NOMO-1 treated with dmso at 0.1 percent for 144 hours (cell line): ENCODE measurements around the gene UBXN6.

Source experiments
- DNase-seq: peaks from one replicate; lab custom pipeline; 2025; ENCODE audit not compliant: unreplicated experiment; lab: John Stamatoyannopoulos, UW

UBXN6 gene

GRCh38 chr19:4493929-4494690 is 36.5 kb upstream of the UBXN6 start:
- DNase-seq: no peak

DNA sequence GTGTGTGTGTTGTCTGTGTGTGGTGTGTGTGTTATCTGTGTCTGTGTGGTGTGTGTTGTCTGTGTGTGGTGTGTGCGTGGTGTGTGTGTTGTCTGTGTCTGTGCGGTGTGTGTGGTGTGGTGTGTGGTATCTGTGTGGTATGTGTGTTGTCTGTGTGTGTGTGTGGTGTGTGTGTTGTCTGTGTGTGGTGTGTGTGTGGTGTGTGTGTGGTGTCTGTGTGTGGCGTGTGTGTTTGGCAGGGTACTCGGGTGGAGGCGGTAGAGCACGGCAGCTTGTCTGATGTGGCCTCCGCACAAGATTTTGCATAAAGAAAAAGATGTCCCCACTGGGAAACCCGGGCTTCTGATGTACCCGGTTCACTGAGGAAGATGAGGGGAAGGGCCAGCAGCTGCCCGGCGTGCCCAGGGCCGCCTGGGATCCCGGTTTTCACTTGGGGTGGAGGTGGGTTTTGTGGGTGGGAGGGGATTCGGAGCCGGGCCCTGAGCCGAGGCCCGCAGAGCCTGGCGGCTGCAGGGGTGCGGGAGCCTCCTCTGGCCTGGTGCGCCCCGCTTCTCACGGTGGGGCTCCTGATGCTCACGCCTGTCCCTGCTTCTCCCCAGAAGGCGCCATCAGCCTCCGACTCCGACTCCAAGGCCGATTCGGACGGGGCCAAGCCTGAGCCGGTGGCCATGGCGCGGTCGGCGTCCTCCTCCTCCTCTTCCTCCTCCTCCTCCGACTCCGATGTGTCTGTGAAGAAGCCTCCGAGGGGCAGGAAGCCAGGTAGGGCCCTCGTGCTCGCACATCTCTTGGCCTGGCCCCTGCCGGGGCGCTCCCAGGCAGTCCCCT is 35.7 kb upstream of the UBXN6 start:
- no peak for DNase-seq

DNA sequence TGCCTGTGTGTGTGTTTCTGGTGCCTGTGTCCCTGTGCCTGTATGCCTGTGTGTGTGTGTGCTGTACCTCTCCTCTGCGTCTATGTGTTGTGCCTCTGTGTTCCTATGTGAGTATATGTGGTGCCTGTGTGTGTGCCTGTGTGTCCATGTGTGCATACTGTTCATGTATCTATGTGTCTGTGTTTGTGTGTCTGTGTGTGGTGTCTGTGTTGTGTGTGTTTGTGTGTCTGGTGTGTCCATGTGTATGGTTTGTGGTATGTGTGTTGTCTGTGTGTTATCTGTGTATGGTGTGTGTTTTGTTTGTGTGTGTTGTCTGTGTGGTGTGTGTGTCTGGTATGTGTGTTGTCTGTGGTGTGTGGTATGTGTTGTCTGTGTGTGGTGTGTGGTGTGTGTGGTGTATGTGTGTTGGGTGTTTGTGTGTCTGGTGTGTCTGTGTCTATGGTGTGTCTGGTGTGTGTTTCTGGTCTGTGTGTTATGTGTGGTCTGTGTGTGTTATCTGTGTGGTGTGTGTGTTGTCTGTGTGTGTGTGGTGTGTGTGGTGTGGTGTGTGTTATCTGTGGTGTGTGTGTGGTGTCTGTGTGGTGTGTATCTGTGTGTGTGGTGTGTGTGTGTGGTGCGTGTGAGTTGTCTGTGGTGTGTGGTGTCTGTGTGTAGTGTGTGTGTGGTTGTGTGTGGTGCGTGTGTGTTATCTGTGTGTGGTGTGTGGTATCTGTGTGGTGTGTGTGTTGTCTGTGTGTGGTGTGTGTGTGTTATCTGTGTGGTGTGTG is 34.9 kb upstream of the UBXN6 start:
- DNase-seq: no peak

- no peak for DNase-seq
These were observed 33.9 kb upstream of the UBXN6 start for GRCh38 chr19:4491446-4491845.

GRCh38 chr19:4488496-4488895 is 30.9 kb upstream of the UBXN6 start:
- no peak for DNase-seq

GRCh38 chr19:4487572-4487971 is 30.0 kb upstream of the UBXN6 start:
- DNase-seq: no peak

- no peak for DNase-seq
These were observed 25.8 kb upstream of the UBXN6 start for GRCh38 chr19:4483385-4483784.

DNA sequence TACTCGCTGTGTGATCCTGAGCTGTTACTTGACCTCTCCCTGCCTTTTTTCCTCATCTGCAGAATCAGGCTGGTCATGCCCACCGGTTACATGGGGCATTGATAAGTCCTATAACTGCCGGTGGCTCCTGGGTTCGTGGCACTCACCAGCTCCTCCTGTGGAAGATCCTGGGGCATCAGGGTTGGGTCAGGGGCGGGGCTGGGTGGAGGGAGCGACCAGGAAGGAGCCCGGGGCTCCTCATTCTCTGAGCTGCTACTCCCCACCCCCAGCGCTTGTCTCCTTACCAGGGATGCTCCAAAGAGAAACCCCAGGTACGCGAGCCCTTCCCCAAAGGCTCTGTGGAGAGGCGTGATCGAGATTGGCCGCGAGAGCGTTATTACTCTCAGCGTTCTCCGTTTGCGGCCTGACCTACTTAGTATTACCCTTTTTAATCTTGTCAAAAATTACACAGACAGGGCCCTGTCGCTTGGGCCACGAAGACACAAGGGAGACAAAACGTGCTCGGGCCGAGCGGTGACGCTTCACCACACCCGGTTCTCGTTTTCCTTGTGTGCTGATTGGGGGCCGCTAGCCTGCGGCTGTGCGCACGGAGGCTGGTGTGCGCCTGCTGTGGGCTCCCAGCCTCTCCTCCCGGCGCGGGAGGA is 25.2 kb upstream of the UBXN6 start:
- DNase-seq: no peak

- no peak for DNase-seq
These were observed 19.6 kb upstream of the UBXN6 start for GRCh38 chr19:4477034-4477801.

DNA sequence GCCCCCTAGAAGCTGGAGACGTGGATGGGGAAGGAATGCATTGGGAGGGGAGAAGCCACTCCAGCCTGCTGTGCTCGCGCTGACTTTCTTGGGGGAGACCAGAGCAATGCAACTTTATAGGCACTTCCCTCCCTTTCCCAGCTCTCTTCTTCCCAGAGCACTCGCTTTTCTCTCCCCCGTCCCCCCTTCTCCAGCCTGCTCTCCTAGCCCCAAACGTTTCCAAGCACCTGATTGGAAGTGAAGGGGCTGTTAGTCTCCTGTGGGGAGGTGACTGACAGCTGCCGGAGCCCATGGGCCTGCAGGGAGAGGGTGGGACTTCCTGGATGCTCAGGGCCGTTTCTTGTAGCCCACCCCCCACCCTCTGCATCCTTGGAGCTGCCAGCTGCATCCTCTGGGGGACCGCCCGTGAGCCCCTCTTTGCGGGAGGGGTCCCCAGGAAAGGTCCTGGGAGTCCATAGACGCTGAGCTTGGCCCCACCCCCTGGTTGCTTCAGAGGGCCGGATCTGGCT is 17.0 kb upstream of the UBXN6 start:
- DNase-seq: no peak

- DNase-seq: no peak
These were observed 16.3 kb upstream of the UBXN6 start for GRCh38 chr19:4473763-4474513.

DNA sequence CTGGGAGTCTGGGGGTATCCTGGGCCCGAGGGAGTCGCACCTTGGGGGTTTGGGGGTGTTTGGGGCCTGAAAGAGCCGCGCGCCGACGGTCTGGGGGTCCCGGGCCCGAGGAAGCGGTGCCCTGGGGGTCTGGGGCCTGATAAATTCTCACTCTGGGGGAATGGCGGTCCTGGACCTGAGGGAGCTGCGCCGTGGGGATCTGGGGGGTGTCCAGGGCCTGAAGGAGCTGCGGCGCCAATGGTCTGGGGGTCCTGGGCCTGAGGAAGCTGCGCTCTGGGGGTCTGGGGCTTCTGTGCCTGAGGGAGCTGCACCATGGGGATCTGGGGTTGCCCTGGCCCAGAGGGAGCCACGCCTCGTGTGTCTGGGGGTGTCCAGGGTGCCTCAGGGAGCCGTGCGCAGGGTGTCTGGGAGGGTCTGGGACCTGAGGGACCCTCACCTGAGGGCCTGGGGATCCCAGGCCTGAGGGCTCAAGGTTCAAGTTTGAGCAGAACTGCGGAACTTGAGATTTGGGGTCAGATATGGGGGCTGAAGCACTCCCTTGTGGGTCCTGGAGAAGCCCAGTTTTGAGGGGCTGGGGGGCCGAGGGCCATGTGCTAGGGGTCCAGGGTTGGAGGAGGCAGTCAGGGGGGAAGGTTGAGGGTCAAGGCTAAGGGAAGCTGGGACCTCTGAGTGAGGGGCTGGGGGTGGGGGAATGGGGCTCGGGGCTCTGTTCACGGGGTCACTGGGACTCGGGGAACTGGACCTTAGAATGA is 15.6 kb upstream of the UBXN6 start:
- no peak for DNase-seq

DNA sequence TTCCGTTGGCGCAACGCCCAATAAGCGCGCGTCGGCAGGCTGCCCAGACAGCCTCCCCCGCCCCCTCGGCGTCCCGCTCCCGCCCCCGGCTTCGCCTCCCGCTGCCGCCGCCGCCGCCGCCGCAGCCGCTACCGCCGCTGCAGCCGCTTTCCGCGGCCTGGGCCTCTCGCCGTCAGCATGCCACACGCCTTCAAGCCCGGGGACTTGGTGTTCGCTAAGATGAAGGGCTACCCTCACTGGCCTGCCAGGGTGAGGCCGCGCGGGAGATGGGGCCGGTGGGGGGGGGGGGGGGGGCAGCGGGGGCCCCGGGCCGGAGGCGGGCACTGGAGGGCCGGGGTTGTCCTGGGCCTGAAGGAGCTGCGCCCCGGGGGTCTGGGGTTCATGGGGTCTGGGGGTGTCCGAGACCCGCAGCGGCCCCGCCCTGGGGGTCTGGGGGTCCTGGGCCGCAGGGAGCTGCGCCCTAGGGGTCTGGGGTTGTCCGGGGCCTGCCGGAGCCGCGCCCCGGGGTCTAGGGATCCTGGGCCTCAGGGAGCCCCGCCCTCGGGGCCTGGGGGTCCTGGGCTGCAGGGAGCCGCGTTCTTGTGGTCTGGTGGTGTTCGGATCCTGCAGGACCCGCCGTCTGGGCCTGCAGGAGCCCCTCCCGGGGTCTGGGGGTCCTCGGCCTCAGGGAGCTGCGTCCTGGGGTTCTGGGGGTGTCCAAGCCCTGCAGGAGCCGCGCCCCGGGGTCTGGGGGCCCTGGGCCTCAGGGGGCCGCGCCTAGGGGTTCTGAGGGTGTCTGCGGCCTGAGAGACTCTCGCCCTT is 14.8 kb upstream of the UBXN6 start, which contains the start of gene HDGFL2:
HDGFL2 (plus strand) TSS at position 124 of the 801 bp plus-strand sequence; CDS start at position 178, 54 bp downstream.
- no peak for DNase-seq

- peak; percentile 100 for DNase-seq
These were observed 14.0 kb upstream of the UBXN6 start for GRCh38 chr19:4471403-4472173.

- no peak for DNase-seq
These were observed 10.2 kb upstream of the UBXN6 start for GRCh38 chr19:4467835-4468234.

GRCh38 chr19:4464815-4465581 is 7.4 kb upstream of the UBXN6 start:
- DNase-seq: no peak
